KMS-11 (cell line): ENCODE data around the gene PRPS1.
A peak's percentile ranks its signal among the peaks of the same experiment; 100 is the strongest.

Source experiments
- H2AFZ ChIP-seq: fragments of 200-600 bp; sonication (generic); 2 replicates; pipeline ENCODE4 v1.6.1; 2016; ENCODE audit warnings: antibody characterized with exemption, mixed run types, low read depth
- H3K27ac ChIP-seq: fragments of 200-600 bp; sonication (generic); 2 replicates; pipeline ENCODE4 v1.6.1; 2016; ENCODE audit warnings: mild to moderate bottlenecking, mixed run types
- H3K27me3 ChIP-seq: fragments of 200-600 bp; sonication (generic); 2 replicates; pipeline ENCODE4 v1.6.1; 2017; ENCODE audit warnings: mild to moderate bottlenecking, low read depth, mixed run types, moderate library complexity; ENCODE audit not compliant: insufficient read depth
- H3K36me3 ChIP-seq: fragments of 200-600 bp; sonication (generic); 2 replicates; pipeline ENCODE4 v1.6.1; 2017; ENCODE audit warnings: mild to moderate bottlenecking, mixed run types; ENCODE audit not compliant: insufficient read depth
- H3K4me1 ChIP-seq: fragments of 200-600 bp; sonication (generic); 2 replicates; pipeline ENCODE4 v1.6.1; 2016; ENCODE audit warnings: mild to moderate bottlenecking, low read depth, mixed run types; ENCODE audit not compliant: poor library complexity, severe bottlenecking
- H3K4me2 ChIP-seq: fragments of 200-600 bp; sonication (generic); 2 replicates; pipeline ENCODE4 v1.7.0; 2016; ENCODE audit warnings: mild to moderate bottlenecking, mixed run types
- H3K4me3 ChIP-seq: fragments of 200-600 bp; sonication (generic); IDR thresholded peaks from 2 replicates; pipeline ENCODE4 v1.6.1; 2017; ENCODE audit warnings: low read depth, low read length, mixed read lengths; ENCODE audit not compliant: insufficient read depth
- H3K79me2 ChIP-seq: fragments of 200-600 bp; sonication (generic); 2 replicates; pipeline ENCODE4 v1.6.1; 2016; ENCODE audit warnings: low read depth, mixed run types; ENCODE audit not compliant: insufficient read depth
- H3K9ac ChIP-seq: fragments of 200-600 bp; sonication (generic); 2 replicates; pipeline ENCODE4 v1.6.1; 2016; ENCODE audit warnings: mild to moderate bottlenecking, mixed run types
- H4K20me1 ChIP-seq: fragments of 200-600 bp; sonication (generic); 2 replicates; pipeline ENCODE4 v1.6.1; 2016; ENCODE audit warnings: mild to moderate bottlenecking, mixed run types; ENCODE audit not compliant: insufficient read depth
- CTCF ChIP-seq: fragments of 200-600 bp; sonication (generic); conservative IDR thresholded peaks from 2 replicates; pipeline ENCODE4 v1.6.1; 2017; ENCODE audit warnings: low read depth, mild to moderate bottlenecking, antibody characterized with exemption, low read length, moderate library complexity, mixed read lengths

Gene PRPS1

GRCh38 chrX:107699616-107700015 is 71.3 kb downstream of the PRPS1 start:
- Histone ChIP-seq H3K27ac (peak overlapping the region; percentile 18; the same call in 1 of the 2 replicates), H3K79me2 (no peaks in the 10 kb centered on the region), H4K20me1 (no peaks in the 10 kb centered on the region), H3K4me1 (peaks cover 32% of the 10 kb centered on the region), H3K9ac (no peak overlapping the region), H3K36me3 (no peaks in the 10 kb centered on the region), H3K4me2 (peak overlapping the region; percentile 11; the same call in 1 of the 2 replicates), H2AFZ (peak overlapping the region; percentile 11; the same call in 1 of the 2 replicates), H3K27me3 (no peaks in the 10 kb centered on the region), H3K4me3 (no peak overlapping the region)
- no peak for TF ChIP-seq CTCF

- H3K36me3 ChIP-seq: no peaks in the 10 kb centered on the region
- peak overlapping the region; percentile 23; the same call in 1 of the 2 replicates for H3K4me2 ChIP-seq
- H3K79me2 ChIP-seq: no peaks in the 10 kb centered on the region
- H3K9ac ChIP-seq: no peak overlapping the region
- peaks cover 32% of the 10 kb centered on the region for H3K4me1 ChIP-seq
- H2AFZ ChIP-seq: peak overlapping the region; percentile 11; the same call in 1 of the 2 replicates
- H4K20me1 ChIP-seq: no peaks in the 10 kb centered on the region
- H3K27ac ChIP-seq: no peak overlapping the region
- TF ChIP-seq CTCF: no peak
- no peak overlapping the region for H3K4me3 ChIP-seq
- H3K27me3 ChIP-seq: no peaks in the 10 kb centered on the region
Measured at GRCh38 chrX:107700317-107700774, 72.0 kb downstream of the PRPS1 start.
